GM19238 (cell line): ENCODE results near the gene PRKACB.
"Not testable (repeated sequence)": the region's sequence is repeated elsewhere in the genome, so short reads cannot be mapped to it uniquely, and the experiment has no call there.

Experiments used
- DNase-seq: peaks from one replicate; pipeline ENCODE4 v3.0.0; 2011; ENCODE audit warnings: low spot score; ENCODE audit not compliant: insufficient read length

Gene PRKACB

GRCh38 chr1:84143796-84144565 is at the start of gene PRKACB:
TSS of gene PRKACB (plus strand) at chr1:84144271. CDS start at chr1:84144362, 91 bp downstream.
- DNase-seq = no peak

GRCh38 chr1:84095308-84095707 is 48.8 kb upstream of the PRKACB start:
- DNase-seq = no peak

GRCh38 chr1:84096176-84096575 is 47.9 kb upstream of the PRKACB start:
- DNase-seq = no peak

GRCh38 chr1:84101204-84101603 is 42.9 kb upstream of the PRKACB start:
- DNase-seq = no peak

GRCh38 chr1:84103197-84103992 is 40.7 kb upstream of the PRKACB start:
- DNase-seq = no peak

- not testable (repeated sequence) for DNase-seq
Measured at GRCh38 chr1:84107538-84107937, 36.5 kb upstream of the PRKACB start.

GRCh38 chr1:84107955-84108354 is 36.1 kb upstream of the PRKACB start:
- no peak for DNase-seq

GRCh38 chr1:84108900-84109578 is 35.0 kb upstream of the PRKACB start:
- no peak for DNase-seq

GRCh38 chr1:84110629-84111028 is 33.4 kb upstream of the PRKACB start:
- DNase-seq = no peak

GRCh38 chr1:84116558-84116957 is 27.5 kb upstream of the PRKACB start:
- DNase-seq = no peak

- DNase-seq = no peak
Measured at GRCh38 chr1:84117868-84118267, 26.2 kb upstream of the PRKACB start.

GRCh38 chr1:84121360-84121759 is 22.7 kb upstream of the PRKACB start:
- DNase-seq = no peak

GRCh38 chr1:84122780-84123382 is 21.2 kb upstream of the PRKACB start:
- DNase-seq = peak; percentile 5

GRCh38 chr1:84133479-84133878 is 10.6 kb upstream of the PRKACB start:
- DNase-seq = no peak

- DNase-seq = no peak
Measured at GRCh38 chr1:84135341-84135740, 8.7 kb upstream of the PRKACB start.

GRCh38 chr1:84141182-84142003 is 2.7 kb upstream of the PRKACB start:
- no peak for DNase-seq

GRCh38 chr1:84145068-84145467 is 997 bp downstream of the PRKACB start:
- DNase-seq = no peak

- no peak for DNase-seq
Measured at GRCh38 chr1:84146411-84147032, 2.5 kb downstream of the PRKACB start.

- DNase-seq = no peak
Measured at GRCh38 chr1:84148758-84149157, 4.7 kb downstream of the PRKACB start.

- DNase-seq = no peak
Measured at GRCh38 chr1:84152649-84153056, 8.6 kb downstream of the PRKACB start.
